OCI-LY7 (cell line): ENCODE results near the gene MCTP2. TPM values are rescaled to one million over a fixed set of nuclear protein-coding genes. Genes with fewer than 3 reads are reported as not detected.

Experiments
- BruUV-seq: library from RNA; stranded (reverse); fragments of 400-500 nt; replicated peaks from 2 replicates; lab custom pipeline; 2021; lab: Mats Ljungman, UMichigan
- CTCF ChIA-PET: fragments of 300-600 bp; sonication (Branson Sonifier 250); formaldehyde crosslinking; loops from one replicate; lab custom pipeline; 2022; ENCODE audit warnings: antibody characterized with exemption; ENCODE audit not compliant: unreplicated experiment; lab: Charles Lee
- POLR2A ChIA-PET: fragments of 300-600 bp; sonication (Branson Sonifier 250); formaldehyde crosslinking; loops from one replicate; lab custom pipeline; 2022; ENCODE audit warnings: antibody characterized with exemption; lab: Charles Lee
- DNase-seq: peaks from one replicate; pipeline ENCODE4 v3.0.0-alpha.2; 2015; ENCODE audit warnings: low spot score
- H2AFZ ChIP-seq: fragments of 200-600 bp; sonication (generic), shearing (Covaris generic); 2 replicates; pipeline ENCODE4 v1.6.1; 2014; ENCODE audit warnings: mild to moderate bottlenecking, antibody characterized with exemption, low read length, moderate library complexity
- H3K27ac ChIP-seq: fragments of 200-600 bp; sonication (generic); 2 replicates; pipeline ENCODE4 v1.5.1; 2014; ENCODE audit warnings: mixed run types, low read depth, mild to moderate bottlenecking, moderate library complexity, low read length, inconsistent platforms; ENCODE audit not compliant: poor library complexity, severe bottlenecking
- H3K36me3 ChIP-seq: fragments of 200-600 bp; sonication (generic); 2 replicates; pipeline ENCODE4 v1.6.1; 2014; ENCODE audit warnings: mild to moderate bottlenecking, antibody characterized with exemption, low read length, moderate library complexity, mixed read lengths; ENCODE audit not compliant: insufficient read depth
- H3K4me1 ChIP-seq: fragments of 200-600 bp; sonication (generic); 2 replicates; pipeline ENCODE4 v1.5.1; 2014; ENCODE audit warnings: mild to moderate bottlenecking, low read length; ENCODE audit not compliant: insufficient read depth, poor library complexity, severe bottlenecking
- H3K4me2 ChIP-seq: fragments of 200-600 bp; sonication (generic); 2 replicates; pipeline ENCODE4 v1.6.1; 2014; ENCODE audit warnings: mild to moderate bottlenecking, low read length
- H3K4me3 ChIP-seq: fragments of 200-600 bp; sonication (generic); 2 replicates; pipeline ENCODE4 v1.5.1; 2014; ENCODE audit warnings: mild to moderate bottlenecking, low read depth, low read length; ENCODE audit not compliant: poor library complexity, severe bottlenecking
- H3K79me2 ChIP-seq: fragments of 200-600 bp; sonication (generic); 2 replicates; pipeline ENCODE4 v1.6.1; 2016; ENCODE audit warnings: low read depth, mild to moderate bottlenecking, low read length, moderate library complexity, mixed read lengths; ENCODE audit not compliant: insufficient read depth
- H3K9me2 ChIP-seq: fragments of 200-600 bp; sonication (generic); 2 replicates; pipeline ENCODE4 v1.6.1; 2016; ENCODE audit warnings: mild to moderate bottlenecking, low read length, mixed read lengths; ENCODE audit not compliant: insufficient read depth
- H3K9me3 ChIP-seq: fragments of 200-600 bp; sonication (generic); 2 replicates; pipeline ENCODE4 v1.6.1; 2014; ENCODE audit warnings: mild to moderate bottlenecking, mixed run types, low read length, mixed read lengths
- H4K20me1 ChIP-seq: fragments of 200-600 bp; sonication (generic); 2 replicates; pipeline ENCODE4 v1.6.1; 2014; ENCODE audit warnings: mild to moderate bottlenecking, antibody characterized with exemption, low read length, moderate library complexity, mixed read lengths; ENCODE audit not compliant: insufficient read depth
- CTCF ChIP-seq: fragments of 200-600 bp; sonication (generic); conservative IDR thresholded peaks from 2 replicates; pipeline ENCODE4 v1.5.1; 2014; ENCODE audit warnings: mild to moderate bottlenecking, antibody characterized with exemption, low read length, moderate library complexity, mixed read lengths
- EZH2phosphoT487 ChIP-seq: fragments of 200-600 bp; sonication (generic); IDR thresholded peaks from 2 replicates; pipeline ENCODE4 v1.6.1; 2018; ENCODE audit warnings: low read depth, borderline replicate concordance, mild to moderate bottlenecking, mixed run types, antibody characterized with exemption, low read length, moderate library complexity, mixed read lengths
- intact Hi-C: fragments of 100-400 bp; cut with micrococcal nuclease; formaldehyde crosslinking; loops from one replicate; pipeline ENCODE4 v1.10.0; 2022; ENCODE audit not compliant: unreplicated experiment
- total RNA-seq, 2 experiments: library from RNA; depleted of rRNA in 1 of 2; stranded (reverse); fragments of >200 nt in 1 of 2; shearing (Covaris generic) in 1 of 2; gene quantifications; 2 replicates each; pipeline ENCODE4 v1.2.3, GENCODE V29; 2014 to 2022

The MCTP2 gene
- total RNA-seq, 2 experiments from 2014 or later, result 73.2 to 90.6 TPM

DNA sequence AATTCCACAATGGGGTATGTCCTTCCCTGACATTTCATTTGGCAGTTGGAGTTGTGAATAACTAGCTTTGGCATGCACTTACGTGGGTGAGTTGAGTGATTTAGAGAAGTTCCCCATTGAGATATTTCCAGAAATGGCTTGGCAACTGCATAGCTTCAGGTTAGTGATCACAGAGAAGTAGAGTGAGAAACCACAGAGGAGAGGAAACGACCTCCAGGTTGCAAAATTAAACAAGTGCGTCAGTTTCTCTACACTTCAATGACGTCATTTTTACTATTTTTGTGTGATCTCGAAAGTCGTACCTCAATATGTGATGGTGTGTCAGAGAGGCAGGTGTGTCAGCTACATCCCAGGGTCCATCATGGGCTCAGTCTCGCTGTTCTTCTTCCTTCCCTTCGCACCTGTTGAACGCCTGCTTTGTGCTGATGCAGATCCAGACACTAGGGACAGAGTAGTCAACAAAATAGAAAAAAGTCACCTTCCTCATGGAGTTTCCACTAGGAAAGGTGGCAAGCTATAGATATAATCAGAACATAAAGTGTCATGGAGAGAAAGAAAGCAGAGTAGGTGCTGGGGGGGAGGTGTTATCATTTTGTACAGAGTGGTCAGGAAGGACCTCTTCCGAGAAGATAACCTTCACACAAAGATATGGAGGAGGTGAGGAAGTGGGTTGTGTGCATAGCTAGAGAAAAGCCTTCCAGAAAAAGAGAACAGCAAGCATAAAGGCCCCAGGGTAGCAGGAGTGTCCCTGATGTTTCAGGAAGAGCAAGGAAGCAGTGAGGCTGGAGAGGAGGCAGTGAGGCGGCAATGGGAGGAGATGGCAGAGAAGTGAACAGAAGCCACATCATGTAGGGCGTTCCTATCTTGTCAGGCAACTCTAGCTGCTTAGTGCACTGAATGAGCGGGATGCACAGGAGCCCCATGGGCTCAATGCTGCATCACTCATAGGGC, 75.6 kb downstream of the MCTP2 start:
- Histone ChIP-seq H3K4me2 (peak overlapping the region; percentile 72), H2AFZ (no peak overlapping the region), H3K27ac (peak overlapping the region; percentile 86), H3K4me3 (peak overlapping the region; percentile 28), H3K36me3 (peaks cover 79% of the 10 kb centered on the region), H3K9me3 (peaks cover 21% of the 10 kb centered on the region; the same call in 1 of the 2 replicates), H3K79me2 (peaks cover 40% of the 10 kb centered on the region; the same call in 1 of the 2 replicates), H4K20me1 (no peaks in the 10 kb centered on the region), H3K9me2 (no peaks in the 10 kb centered on the region), H3K4me1 (peaks cover 62% of the 10 kb centered on the region)
- POLR2A ChIA-PET, result interaction anchor here (0.8 to 5.2 kb wide), 19 partner anchors 10 to 142 kb away, joined by 3 to 83 read pairs (median 4); partner anchors contain the start of gene MCTP2
- intact Hi-C loops, result loop anchor here (1.0 to 2.0 kb wide), 3 partner anchors 10 to 48 kb away; no protein-coding TSS in a partner anchor
- no TSS peak for BruUV-seq
- DNase-seq, result peak; percentile 91
- no peak; the same call in 1 of the 2 replicates for TF ChIP-seq CTCF
- TF ChIP-seq EZH2phosphoT487, result no peak
- CTCF ChIA-PET, result interaction anchor here (0.8 to 1.2 kb wide), 6 partner anchors 10 to 76 kb away, joined by 3 to 5 read pairs (median 4); no protein-coding TSS in a partner anchor

DNA sequence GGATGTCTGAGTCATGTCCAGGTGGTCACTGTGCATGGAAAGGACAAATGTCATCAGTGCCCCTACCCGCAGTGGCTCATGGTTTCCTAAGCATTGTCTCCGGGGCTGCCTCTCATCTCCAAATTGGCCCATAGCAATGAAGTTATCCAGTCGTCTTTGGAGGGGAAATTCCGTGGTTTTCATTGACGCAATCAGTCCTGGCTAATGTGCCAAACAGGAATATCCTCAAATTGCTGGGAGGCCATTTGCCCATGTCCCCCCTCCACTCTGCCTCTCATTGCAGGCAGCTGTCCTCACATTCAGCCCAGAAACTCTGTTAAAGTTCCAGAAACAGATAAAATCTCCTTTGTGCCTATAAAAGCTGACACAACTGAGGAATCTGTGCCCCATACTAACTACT, 81.6 kb downstream of the MCTP2 start:
- no peak overlapping the region for H3K4me2 ChIP-seq
- H3K9me2 ChIP-seq, result no peaks in the 10 kb centered on the region
- H4K20me1 ChIP-seq, result no peaks in the 10 kb centered on the region
- peaks cover 6% of the 10 kb centered on the region; the same call in 1 of the 2 replicates for H3K9me3 ChIP-seq
- H3K4me1 ChIP-seq, result peaks cover 29% of the 10 kb centered on the region
- POLR2A ChIA-PET, result interaction anchor here (0.9 kb wide), 1 partner anchor 18 kb away, joined by 3 read pairs; no protein-coding TSS in a partner anchor
- CTCF ChIA-PET, result no interaction called here
- no peak for DNase-seq
- no peak overlapping the region for H3K4me3 ChIP-seq
- peaks cover 21% of the 10 kb centered on the region; the same call in 1 of the 2 replicates for H3K79me2 ChIP-seq
- H3K27ac ChIP-seq, result no peak overlapping the region
- BruUV-seq, result no TSS peak
- H3K36me3 ChIP-seq, result peaks cover 90% of the 10 kb centered on the region
- intact Hi-C loops, result no loop called here
- TF ChIP-seq CTCF (no peak), EZH2phosphoT487 (no peak)
- H2AFZ ChIP-seq, result no peak overlapping the region
